ENCODE results near the gene LAMA3. TPM values are rescaled to one million over a fixed set of nuclear protein-coding genes. Genes with fewer than 3 reads are reported as not detected.
"Not testable (repeated sequence)": the region's sequence is repeated elsewhere in the genome, so short reads cannot be mapped to it uniquely, and the experiment has no call there.

LAMA3 gene
- total and polyA plus RNA-seq, 5 donors: 1.7 to 5.4 (median 4.2) TPM

GRCh38 chr18:23733895-23734294 lies 44.6 kb downstream of the LAMA3 start:
- no peak for ATAC-seq
- DNase-seq: no peak
- no peaks in the 10 kb centered on the region for H3K4me1 ChIP-seq (ENCODE audit: control insufficient read depth, insufficient read depth, low read length)
- intact Hi-C loops (cut with DNase I): no loop called here
- no peaks in the 10 kb centered on the region for H3K27me3 ChIP-seq (ENCODE audit: control insufficient read depth, insufficient read depth)
- 91% methylated on average over 7 of the region's 7 CpGs for WGBS
- no peaks in the 10 kb centered on the region for H3K9me3 ChIP-seq (ENCODE audit: control insufficient read depth, low read length)
- H3K4me3 ChIP-seq (ENCODE audit: low read length): no peak overlapping the region
- no peak overlapping the region for H3K27ac ChIP-seq (ENCODE audit: low read length)

GRCh38 chr18:23735021-23735464 lies 45.8 kb downstream of the LAMA3 start:
- no peak for ATAC-seq
- Histone ChIP-seq H3K4me3 (ENCODE audit: low read length) (no peak overlapping the region), H3K27ac (ENCODE audit: low read length) (no peak overlapping the region), H3K9me3 (ENCODE audit: control insufficient read depth, low read length) (no peaks in the 10 kb centered on the region), H3K27me3 (ENCODE audit: control insufficient read depth, insufficient read depth) (no peaks in the 10 kb centered on the region), H3K4me1 (ENCODE audit: control insufficient read depth, insufficient read depth, low read length) (no peaks in the 10 kb centered on the region)
- intact Hi-C loops (cut with DNase I): no loop called here
- DNase-seq: no peak
- 47% methylated on average over 6 of the region's 6 CpGs for WGBS

DNA sequence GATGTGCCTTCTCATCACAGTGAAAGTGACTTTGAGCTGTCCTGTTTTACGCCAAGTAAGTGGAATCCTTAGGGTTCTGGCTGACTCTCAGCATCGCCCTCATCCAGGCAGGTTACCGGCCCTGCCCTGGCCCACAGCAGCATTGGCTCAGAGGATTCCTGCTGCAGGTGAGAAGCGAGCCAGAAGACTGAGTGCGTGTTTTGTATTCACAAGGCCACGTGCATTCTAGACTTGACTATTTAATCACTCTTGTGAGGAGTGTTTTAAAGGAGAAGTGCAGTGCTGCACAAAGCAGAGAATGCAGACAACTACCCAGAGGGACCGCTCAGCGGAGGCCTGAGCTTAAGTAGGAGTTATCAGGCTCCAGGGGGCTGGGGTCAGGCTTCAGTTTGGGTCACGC lies 48.3 kb downstream of the LAMA3 start:
- Histone ChIP-seq H3K27me3 (ENCODE audit: control insufficient read depth, insufficient read depth) (no peaks in the 10 kb centered on the region), H3K4me3 (ENCODE audit: low read length) (no peak overlapping the region), H3K27ac (ENCODE audit: low read length) (no peak overlapping the region), H3K4me1 (ENCODE audit: control insufficient read depth, insufficient read depth, low read length) (no peaks in the 10 kb centered on the region), H3K9me3 (ENCODE audit: control insufficient read depth, low read length) (no peaks in the 10 kb centered on the region)
- DNase-seq (no peak), ATAC-seq (no peak)
- intact Hi-C loops (cut with DNase I): no loop called here
- 78% methylated on average over 9 of the region's 9 CpGs for WGBS

DNA sequence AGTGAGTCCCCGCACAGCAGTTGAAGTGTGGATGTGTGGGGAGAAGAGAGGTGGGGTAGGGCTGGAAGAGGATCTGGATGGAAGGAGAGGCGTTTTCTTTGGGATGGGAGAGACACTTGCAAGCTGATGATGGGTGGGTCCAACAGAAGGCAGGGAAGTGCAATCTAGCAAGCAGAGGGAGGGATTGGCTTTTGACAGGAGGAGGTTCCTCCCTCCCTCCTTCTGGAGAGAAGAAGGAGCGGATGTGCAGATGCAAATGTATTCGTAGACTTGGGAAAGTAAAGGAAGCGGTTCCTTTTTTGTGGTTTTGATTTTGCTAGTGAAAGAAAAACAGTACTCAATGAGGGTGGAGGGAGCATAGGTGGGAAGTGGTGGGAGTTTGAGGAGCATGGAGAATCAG lies 48.9 kb downstream of the LAMA3 start:
- 76% methylated on average over 5 of the region's 5 CpGs for WGBS
- ATAC-seq (no peak), DNase-seq (no peak)
- Histone ChIP-seq H3K4me1 (ENCODE audit: control insufficient read depth, insufficient read depth, low read length) (no peaks in the 10 kb centered on the region), H3K9me3 (ENCODE audit: control insufficient read depth, low read length) (no peaks in the 10 kb centered on the region), H3K27me3 (ENCODE audit: control insufficient read depth, insufficient read depth) (no peaks in the 10 kb centered on the region), H3K27ac (ENCODE audit: low read length) (no peak overlapping the region), H3K4me3 (ENCODE audit: low read length) (no peak overlapping the region)
- intact Hi-C loops (cut with DNase I): no loop called here

- H3K4me3 ChIP-seq (ENCODE audit: low read length): no peak overlapping the region
- H3K9me3 ChIP-seq (ENCODE audit: control insufficient read depth, low read length): no peaks in the 10 kb centered on the region
- intact Hi-C loops (cut with DNase I): no loop called here
- H3K27ac ChIP-seq (ENCODE audit: low read length): no peak overlapping the region
- ATAC-seq: no peak
- no peaks in the 10 kb centered on the region for H3K27me3 ChIP-seq (ENCODE audit: control insufficient read depth, insufficient read depth)
- DNase-seq: no peak
- no peaks in the 10 kb centered on the region for H3K4me1 ChIP-seq (ENCODE audit: control insufficient read depth, insufficient read depth, low read length)
- WGBS: 84% methylated on average over 5 of the region's 5 CpGs
Observed at GRCh38 chr18:23738575-23738974, 49.3 kb downstream of the LAMA3 start.

DNA sequence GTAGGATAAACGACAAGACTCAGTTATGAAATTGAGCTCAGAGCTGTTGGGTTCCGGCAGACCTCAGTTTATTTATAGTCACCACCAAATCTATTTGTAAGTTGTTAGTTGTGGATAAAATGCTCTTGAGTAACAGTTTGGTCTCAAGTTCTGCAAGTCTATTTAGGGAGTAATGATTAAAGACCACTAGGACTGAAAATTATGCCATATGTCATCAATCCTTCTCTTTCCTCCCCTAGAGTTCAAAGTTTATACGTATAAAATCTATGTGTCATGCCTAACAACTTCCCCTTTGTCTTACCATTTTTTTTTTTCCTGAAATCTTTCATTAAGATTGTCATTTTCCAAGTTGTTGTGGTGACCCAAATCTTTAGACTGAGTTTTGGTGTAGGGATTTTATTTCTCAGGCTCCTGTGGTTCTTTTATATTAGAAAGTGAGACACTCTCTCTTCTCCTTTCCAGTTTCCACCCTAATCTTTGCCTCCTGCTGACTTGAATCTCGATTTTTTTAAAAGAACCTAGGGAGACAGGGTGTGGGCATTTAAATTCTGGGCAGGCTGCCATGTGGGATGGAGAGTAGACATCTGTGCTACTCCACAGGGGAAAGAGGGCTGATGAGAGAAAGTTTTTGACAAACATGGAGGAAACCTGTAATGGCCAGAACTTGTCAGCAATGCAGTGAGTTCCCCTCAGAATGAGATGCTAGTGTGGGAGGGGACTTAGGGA lies 51.0 kb downstream of the LAMA3 start:
- H3K9me3 ChIP-seq (ENCODE audit: control insufficient read depth, low read length): no peaks in the 10 kb centered on the region
- no peak overlapping the region for H3K4me3 ChIP-seq (ENCODE audit: low read length)
- DNase-seq (peak in 2 of 3 donors; percentile 30 to 43), ATAC-seq (no peak)
- no peaks in the 10 kb centered on the region for H3K4me1 ChIP-seq (ENCODE audit: control insufficient read depth, insufficient read depth, low read length)
- WGBS: 30% methylated on average over 4 of the region's 4 CpGs
- intact Hi-C loops (cut with DNase I): loop anchor here in 1 of 4 donors (10.0 kb wide), 1 partner anchor 65 kb away; no protein-coding TSS in a partner anchor
- H3K27me3 ChIP-seq (ENCODE audit: control insufficient read depth, insufficient read depth): no peaks in the 10 kb centered on the region
- H3K27ac ChIP-seq (ENCODE audit: low read length): no peak overlapping the region

DNA sequence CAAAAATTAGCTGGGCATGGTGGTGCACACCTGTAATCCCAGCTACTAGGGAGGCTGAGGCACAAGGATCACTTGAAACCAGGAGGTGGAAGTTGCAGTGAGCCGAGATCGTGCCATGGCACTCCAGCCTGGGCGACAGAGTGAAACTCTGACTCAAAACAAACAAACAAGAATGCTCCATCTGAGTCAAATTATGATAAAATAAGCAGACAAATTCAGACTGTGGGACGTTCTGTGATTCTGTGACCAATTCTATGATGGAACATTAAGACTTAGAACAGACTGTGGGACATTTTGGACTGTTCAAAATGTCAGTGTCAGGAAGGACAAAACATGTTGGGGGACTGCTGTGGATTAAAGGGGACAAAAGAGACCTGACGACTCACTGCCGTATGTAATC lies 52.7 kb downstream of the LAMA3 start:
- not testable (repeated sequence) for ATAC-seq; H3K4me3 ChIP-seq (ENCODE audit: low read length); DNase-seq; H3K27me3 ChIP-seq (ENCODE audit: control insufficient read depth, insufficient read depth); H3K4me1 ChIP-seq (ENCODE audit: control insufficient read depth, insufficient read depth, low read length); H3K9me3 ChIP-seq (ENCODE audit: control insufficient read depth, low read length); H3K27ac ChIP-seq (ENCODE audit: low read length)
- 85% methylated on average over 6 of the region's 6 CpGs for WGBS
- intact Hi-C loops (cut with DNase I): loop anchor here in 1 of 4 donors (10.0 kb wide), 1 partner anchor 63 kb away; no protein-coding TSS in a partner anchor

DNA sequence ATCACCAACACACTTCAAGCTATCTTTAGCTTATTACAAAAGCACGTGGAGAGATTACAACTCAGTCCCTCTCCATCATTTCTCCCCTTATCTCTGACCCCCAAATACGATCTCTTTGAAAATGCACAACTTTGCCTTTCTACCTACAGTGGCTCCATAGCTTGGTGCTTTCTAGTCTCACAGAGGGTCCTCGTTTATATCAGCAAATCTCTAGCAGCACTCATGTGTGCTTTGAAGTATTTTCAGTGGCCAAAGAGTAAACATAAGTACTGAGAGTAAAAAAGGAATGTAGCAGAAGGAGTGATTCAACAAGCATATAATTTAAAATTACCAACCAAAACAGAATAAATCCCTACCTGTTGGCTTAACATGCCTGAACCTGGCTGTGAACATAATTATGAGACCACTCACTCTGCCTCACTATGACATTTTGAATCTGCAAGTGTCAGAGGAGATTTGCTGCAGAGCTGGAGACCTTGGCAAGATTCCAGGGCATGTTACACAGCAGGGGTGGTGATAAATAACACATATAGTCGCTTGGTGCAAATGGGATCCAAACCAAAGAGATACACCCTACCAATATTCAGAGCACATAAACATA lies 54.6 kb downstream of the LAMA3 start:
- intact Hi-C loops (cut with DNase I): loop anchor here in 1 of 4 donors (10.0 kb wide), 1 partner anchor 61 kb away; no protein-coding TSS in a partner anchor
- Histone ChIP-seq H3K4me1 (ENCODE audit: control insufficient read depth, insufficient read depth, low read length) (no peaks in the 10 kb centered on the region), H3K27me3 (ENCODE audit: control insufficient read depth, insufficient read depth) (no peaks in the 10 kb centered on the region), H3K4me3 (ENCODE audit: low read length) (no peak overlapping the region), H3K9me3 (ENCODE audit: control insufficient read depth, low read length) (no peaks in the 10 kb centered on the region), H3K27ac (ENCODE audit: low read length) (no peak overlapping the region)
- DNase-seq: no peak
- no peak for ATAC-seq
- WGBS: 42% methylated on average over 4 of the region's 4 CpGs

DNA sequence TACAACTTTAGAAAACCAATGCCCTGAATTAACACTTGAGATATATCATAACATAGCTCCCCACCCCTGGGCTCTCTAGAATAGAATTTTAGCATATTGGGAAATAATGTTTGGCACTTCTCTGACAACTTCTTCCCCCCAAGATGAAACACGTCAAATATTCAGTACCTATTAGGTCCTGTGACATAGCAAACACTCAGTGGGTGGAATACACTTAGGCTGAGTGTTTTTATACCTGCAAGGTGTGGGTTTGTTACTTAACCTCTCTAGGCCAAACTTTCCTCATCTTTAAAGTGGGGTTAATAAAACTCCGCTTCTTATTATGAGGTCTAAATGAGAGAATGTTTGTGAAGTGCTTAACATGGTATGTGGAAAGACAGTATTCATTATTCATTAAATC lies 56.1 kb downstream of the LAMA3 start:
- H3K4me3 ChIP-seq (ENCODE audit: low read length): no peak overlapping the region
- H3K27me3 ChIP-seq (ENCODE audit: control insufficient read depth, insufficient read depth): no peaks in the 10 kb centered on the region
- 97% methylated on average over 2 of the region's 2 CpGs for WGBS
- intact Hi-C loops (cut with DNase I): loop anchor here in 1 of 4 donors (10.0 kb wide), 1 partner anchor 59 kb away; no protein-coding TSS in a partner anchor
- no peaks in the 10 kb centered on the region for H3K4me1 ChIP-seq (ENCODE audit: control insufficient read depth, insufficient read depth, low read length)
- ATAC-seq (no peak), DNase-seq (no peak)
- no peak overlapping the region for H3K27ac ChIP-seq (ENCODE audit: low read length)
- no peaks in the 10 kb centered on the region for H3K9me3 ChIP-seq (ENCODE audit: control insufficient read depth, low read length)

DNA sequence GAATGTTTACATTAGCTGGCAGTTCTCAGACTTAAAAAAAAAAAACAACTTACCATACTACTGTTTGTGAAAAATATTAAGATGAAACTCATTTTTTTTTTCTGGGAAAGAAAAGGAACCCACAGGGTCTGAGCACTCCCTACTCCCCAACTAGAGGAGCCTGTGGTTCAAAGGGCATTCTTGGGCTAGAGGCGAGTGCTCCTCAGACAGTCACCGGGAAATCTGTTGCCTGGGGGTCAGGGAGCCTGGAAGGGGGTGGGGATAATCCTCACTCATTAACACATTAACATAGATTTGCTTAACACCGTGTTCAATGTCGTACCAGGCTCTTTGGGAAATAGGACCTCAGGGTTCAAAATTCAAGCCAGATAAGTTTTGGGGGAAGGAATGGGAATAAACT lies 57.6 kb downstream of the LAMA3 start:
- Histone ChIP-seq H3K27ac (ENCODE audit: low read length) (no peak overlapping the region), H3K27me3 (ENCODE audit: control insufficient read depth, insufficient read depth) (no peaks in the 10 kb centered on the region), H3K4me3 (ENCODE audit: low read length) (no peak overlapping the region), H3K4me1 (ENCODE audit: control insufficient read depth, insufficient read depth, low read length) (no peaks in the 10 kb centered on the region), H3K9me3 (ENCODE audit: control insufficient read depth, low read length) (no peaks in the 10 kb centered on the region)
- 78% methylated on average over 4 of the region's 4 CpGs for WGBS
- ATAC-seq (no peak), DNase-seq (no peak)
- intact Hi-C loops (cut with DNase I): loop anchor here in 1 of 4 donors (10.0 kb wide), 1 partner anchor 58 kb away; no protein-coding TSS in a partner anchor

- intact Hi-C loops (cut with DNase I): no loop called here
- ATAC-seq (no peak), DNase-seq (no peak)
- H3K4me1 ChIP-seq (ENCODE audit: control insufficient read depth, insufficient read depth, low read length): no peaks in the 10 kb centered on the region
- no peaks in the 10 kb centered on the region for H3K9me3 ChIP-seq (ENCODE audit: control insufficient read depth, low read length)
- WGBS: 76% methylated on average over 2 of the region's 2 CpGs
- no peak overlapping the region for H3K27ac ChIP-seq (ENCODE audit: low read length)
- no peaks in the 10 kb centered on the region for H3K27me3 ChIP-seq (ENCODE audit: control insufficient read depth, insufficient read depth)
- H3K4me3 ChIP-seq (ENCODE audit: low read length): no peak overlapping the region
Observed at GRCh38 chr18:23752363-23752762, 63.1 kb downstream of the LAMA3 start.

Data from right cardiac atrium (tissue), 5 donors.